PFSK-1 (cell line): ENCODE measurements around the gene WIPF3.

Experiments used
- FOXP2 ChIP-seq: optimal IDR thresholded peaks from 2 replicates; pipeline ENCODE3; 2011; ENCODE audit warnings: borderline replicate concordance, control low read depth, inconsistent platforms; ENCODE audit not compliant: insufficient read depth; ENCODE audit errors: extremely low read length, extremely low read depth
- POLR2AphosphoS5 ChIP-seq: IDR thresholded peaks from 2 replicates; pipeline ENCODE4 v1.6.1; 2012; ENCODE audit warnings: low read depth, mild to moderate bottlenecking, control low read depth, low read length, moderate library complexity
- REST ChIP-seq, 2 experiments: IDR thresholded peaks; 2 replicates each; pipeline versions ENCODE4 v1.6.1 to v1.8.0; 2011 to 2012; ENCODE audit warnings: low read depth in 2 of 2, low read length in 2 of 2, control low read depth in 1 of 2, inconsistent platforms in 1 of 2, mild to moderate bottlenecking in 1 of 2, moderate library complexity in 1 of 2; ENCODE audit not compliant: insufficient read depth in 1 of 2
- SIN3A ChIP-seq: IDR thresholded peaks from 2 replicates; pipeline ENCODE4 v1.6.1; 2012; ENCODE audit warnings: mild to moderate bottlenecking, low read length, moderate library complexity, borderline replicate concordance; ENCODE audit not compliant: insufficient read depth
- TAF1 ChIP-seq: IDR thresholded peaks from 2 replicates; pipeline ENCODE4 v1.6.1; 2012; ENCODE audit warnings: low read length, control low read depth, borderline replicate concordance; ENCODE audit not compliant: insufficient read depth

WIPF3 gene

GRCh38 chr7:29888006-29888405 is 81.7 kb downstream of the WIPF3 start:
- TF ChIP-seq REST (IDR thresholded peaks at IDR 0.05; ENCODE audit: insufficient read depth in 1 of 2, low read depth in 2 of 2, low read length in 2 of 2), result no peak
- no peak for TF ChIP-seq POLR2AphosphoS5
- no peak for TF ChIP-seq TAF1
- no peak for TF ChIP-seq SIN3A
- TF ChIP-seq FOXP2, result no peak

GRCh38 chr7:29889288-29889687 is 83.0 kb downstream of the WIPF3 start:
- no peak for TF ChIP-seq POLR2AphosphoS5
- TF ChIP-seq FOXP2, result no peak
- no peak for TF ChIP-seq SIN3A

GRCh38 chr7:29890251-29890650 is 83.9 kb downstream of the WIPF3 start:
- TF ChIP-seq POLR2AphosphoS5, result no peak
- TF ChIP-seq FOXP2, result no peak
- no peak for TF ChIP-seq TAF1
- TF ChIP-seq REST (IDR thresholded peaks at IDR 0.05; ENCODE audit: insufficient read depth in 1 of 2, low read depth in 2 of 2, low read length in 2 of 2), result no peak
- TF ChIP-seq SIN3A, result no peak

GRCh38 chr7:29891766-29892165 is 85.5 kb downstream of the WIPF3 start:
- TF ChIP-seq TAF1, result no peak
- TF ChIP-seq SIN3A, result no peak
- TF ChIP-seq REST (IDR thresholded peaks at IDR 0.05; ENCODE audit: insufficient read depth in 1 of 2, low read depth in 2 of 2, low read length in 2 of 2), result no peak
- no peak for TF ChIP-seq POLR2AphosphoS5
- TF ChIP-seq FOXP2, result no peak

GRCh38 chr7:29892231-29892630 is 85.9 kb downstream of the WIPF3 start:
- no peak for TF ChIP-seq POLR2AphosphoS5
- no peak for TF ChIP-seq FOXP2
- TF ChIP-seq REST (IDR thresholded peaks at IDR 0.05; ENCODE audit: insufficient read depth in 1 of 2, low read depth in 2 of 2, low read length in 2 of 2), result no peak
- TF ChIP-seq TAF1, result no peak
- TF ChIP-seq SIN3A, result no peak
